Astrocyte (in vitro differentiated cells and primary cell): ENCODE measurements around the gene GTPBP2. TPM values are rescaled to one million over a fixed set of nuclear protein-coding genes. Genes with fewer than 3 reads are reported as not detected.
"Not testable (repeated sequence)": the region's sequence is repeated elsewhere in the genome, so short reads cannot be mapped to it uniquely, and the experiment has no call there.

ENCODE experiments used
- DNase-seq: peaks from one replicate; pipeline ENCODE4 v3.0.0-alpha.2; 2010; ENCODE audit warnings: low read depth
- FAIRE-seq: peaks from 2 replicates; lab custom pipeline; 2011; peaks lifted over from hg19 to GRCh38; lab: Jason Lieb, UNC
- H2AFZ ChIP-seq: 2 replicates; pipeline ENCODE4 v1.6.0; 2012; ENCODE audit warnings: low read depth, low read length, inconsistent platforms
- H3K27ac ChIP-seq: 2 replicates; pipeline ENCODE4 v1.5.1; 2011; ENCODE audit warnings: low read depth, low read length, inconsistent platforms
- H3K27me3 ChIP-seq: 2 replicates; pipeline ENCODE4 v1.6.0; 2011; ENCODE audit warnings: low read length, inconsistent platforms; ENCODE audit not compliant: insufficient read depth
- H3K36me3 ChIP-seq: 2 replicates; pipeline ENCODE4 v1.5.1; 2011; ENCODE audit warnings: low read length, inconsistent platforms; ENCODE audit not compliant: insufficient read depth
- H3K4me1 ChIP-seq: 2 replicates; pipeline ENCODE4 v1.5.1; 2011; ENCODE audit warnings: low read length, inconsistent platforms; ENCODE audit not compliant: insufficient read depth
- H3K4me2 ChIP-seq: 2 replicates; pipeline ENCODE4 v1.6.0; 2012; ENCODE audit warnings: low read length, inconsistent platforms
- H3K4me3 ChIP-seq: 2 replicates; pipeline ENCODE4 v1.5.1; 2011; ENCODE audit warnings: low read depth, mild to moderate bottlenecking, low read length, inconsistent platforms; ENCODE audit not compliant: insufficient read depth
- H3K79me2 ChIP-seq: 2 replicates; pipeline ENCODE4 v1.6.0; 2012; ENCODE audit warnings: mild to moderate bottlenecking, low read length, inconsistent platforms; ENCODE audit not compliant: insufficient read depth
- H3K9ac ChIP-seq: 2 replicates; pipeline ENCODE4 v1.6.0; 2012; ENCODE audit warnings: mild to moderate bottlenecking, low read length, inconsistent platforms
- H3K9me3 ChIP-seq: 2 replicates; pipeline ENCODE4 v1.5.1; 2012; ENCODE audit warnings: low read depth, mild to moderate bottlenecking, low read length, inconsistent platforms; ENCODE audit not compliant: insufficient read depth
- H4K20me1 ChIP-seq: 2 replicates; pipeline ENCODE4 v1.6.0; 2012; ENCODE audit warnings: low read length, inconsistent platforms; ENCODE audit not compliant: insufficient read depth
- H3K27ac Mint-ChIP-seq: one replicate; pipeline ENCODE4 v1.8.0; 2021; ENCODE audit warnings: mild to moderate bottlenecking, mixed read lengths; ENCODE audit not compliant: unreplicated experiment
- H3K27me3 Mint-ChIP-seq: one replicate; pipeline ENCODE4 v1.8.0; 2021; ENCODE audit warnings: low read depth, mixed read lengths; ENCODE audit not compliant: unreplicated experiment
- H3K36me3 Mint-ChIP-seq: one replicate; pipeline ENCODE4 v1.8.0; 2021; ENCODE audit warnings: low read depth, mixed read lengths; ENCODE audit not compliant: unreplicated experiment
- H3K4me1 Mint-ChIP-seq: one replicate; pipeline ENCODE4 v1.8.0; 2021; ENCODE audit warnings: low read depth, mixed read lengths; ENCODE audit not compliant: unreplicated experiment
- H3K4me3 Mint-ChIP-seq: one replicate; pipeline ENCODE4 v1.8.0; 2021; ENCODE audit warnings: mild to moderate bottlenecking, moderate library complexity, mixed read lengths; ENCODE audit not compliant: unreplicated experiment
- H3K9me3 Mint-ChIP-seq: one replicate; pipeline ENCODE4 v1.8.0; 2021; ENCODE audit warnings: mild to moderate bottlenecking, mixed read lengths; ENCODE audit not compliant: unreplicated experiment
- CTCF ChIP-seq: IDR thresholded peaks from 2 replicates; pipeline ENCODE4 v1.5.1; 2011; ENCODE audit warnings: low read depth, mild to moderate bottlenecking, inconsistent platforms, low read length, moderate library complexity; ENCODE audit not compliant: insufficient read depth
- EZH2 ChIP-seq: IDR thresholded peaks from 2 replicates; pipeline ENCODE4 v1.6.1; 2012; ENCODE audit warnings: mild to moderate bottlenecking, low read length, inconsistent platforms; ENCODE audit not compliant: insufficient read depth
- total RNA-seq: library from RNA; stranded (reverse); gene quantifications from 2 replicates; pipeline ENCODE4 v1.2.1, GENCODE V29; 2021

Gene GTPBP2
- total RNA-seq, 1 donor from 2014 or later, result 86.6 TPM

- Histone ChIP-seq H3K4me2 (no peak overlapping the region), H3K4me3 (no peak overlapping the region), H3K9me3 (no peaks in the 10 kb centered on the region), H3K4me1 (peaks cover 5% of the 10 kb centered on the region), H3K9ac (no peak overlapping the region), H3K36me3 (peaks cover 28% of the 10 kb centered on the region), H3K27me3 (no peaks in the 10 kb centered on the region), H3K79me2 (no peaks in the 10 kb centered on the region), H3K27ac (no peak overlapping the region), H4K20me1 (no peaks in the 10 kb centered on the region), H2AFZ (no peak overlapping the region)
- peaks cover 13% of the 10 kb centered on the region for H3K36me3 Mint-ChIP-seq
- H3K4me1 Mint-ChIP-seq, result peaks cover 4% of the 10 kb centered on the region
- no peak for FAIRE-seq
- H3K27me3 Mint-ChIP-seq, result no peaks in the 10 kb centered on the region
- H3K4me3 Mint-ChIP-seq, result no peak overlapping the region
- no peaks in the 10 kb centered on the region for H3K9me3 Mint-ChIP-seq
- TF ChIP-seq EZH2 (no peak), CTCF (no peak)
- DNase-seq, result no peak
- H3K27ac Mint-ChIP-seq, result no peak overlapping the region
Measured at GRCh38 chr6:43600595-43600994, 28.5 kb downstream of the GTPBP2 start.

- H3K9me3 Mint-ChIP-seq, result no peaks in the 10 kb centered on the region
Measured at GRCh38 chr6:43593938-43594337, 35.1 kb downstream of the GTPBP2 start.

GRCh38 chr6:43589564-43589963, 39.5 kb downstream of the GTPBP2 start:
- H3K27ac ChIP-seq, H3K4me1 Mint-ChIP-seq, H3K9me3 Mint-ChIP-seq, H3K27ac Mint-ChIP-seq, H3K4me2 ChIP-seq, H2AFZ ChIP-seq, FAIRE-seq, H3K27me3 ChIP-seq, H3K4me3 Mint-ChIP-seq, H3K4me3 ChIP-seq, DNase-seq, H3K9me3 ChIP-seq, H3K27me3 Mint-ChIP-seq, H3K9ac ChIP-seq, H3K4me1 ChIP-seq: not testable (repeated sequence)
- Histone ChIP-seq H3K79me2 (peaks cover 27% of the 10 kb centered on the region), H4K20me1 (peaks cover 15% of the 10 kb centered on the region), H3K36me3 (peaks cover 25% of the 10 kb centered on the region)
- peaks cover 18% of the 10 kb centered on the region for H3K36me3 Mint-ChIP-seq

More at GRCh38 chr6:43593938-43594337, 35.1 kb downstream of the GTPBP2 start:
- H2AFZ ChIP-seq, result no peak overlapping the region
- peaks cover 18% of the 10 kb centered on the region for H3K79me2 ChIP-seq
- no peaks in the 10 kb centered on the region for H3K4me1 ChIP-seq
- Mint-ChIP-seq H3K4me3 (no peak overlapping the region), H3K4me1 (no peaks in the 10 kb centered on the region), H3K27ac (no peak overlapping the region), H3K27me3 (no peaks in the 10 kb centered on the region), H3K36me3 (peaks cover 13% of the 10 kb centered on the region)
- H3K9ac ChIP-seq, result no peak overlapping the region
- H3K9me3 ChIP-seq, result no peaks in the 10 kb centered on the region
- FAIRE-seq, result no peak
- H3K27ac ChIP-seq, result no peak overlapping the region
- no peak overlapping the region for H3K4me3 ChIP-seq
- no peak for DNase-seq
- peaks cover 3% of the 10 kb centered on the region for H4K20me1 ChIP-seq
- H3K4me2 ChIP-seq, result no peak overlapping the region
- no peak for TF ChIP-seq CTCF
- no peak for TF ChIP-seq EZH2
- H3K36me3 ChIP-seq, result peaks cover 13% of the 10 kb centered on the region
- H3K27me3 ChIP-seq, result no peaks in the 10 kb centered on the region
